ENCODE measurements around the gene GAPDH.
"Not testable (repeated sequence)": the region's sequence is repeated elsewhere in the genome, so short reads cannot be mapped to it uniquely, and the experiment has no call there.

Gene GAPDH

DNA sequence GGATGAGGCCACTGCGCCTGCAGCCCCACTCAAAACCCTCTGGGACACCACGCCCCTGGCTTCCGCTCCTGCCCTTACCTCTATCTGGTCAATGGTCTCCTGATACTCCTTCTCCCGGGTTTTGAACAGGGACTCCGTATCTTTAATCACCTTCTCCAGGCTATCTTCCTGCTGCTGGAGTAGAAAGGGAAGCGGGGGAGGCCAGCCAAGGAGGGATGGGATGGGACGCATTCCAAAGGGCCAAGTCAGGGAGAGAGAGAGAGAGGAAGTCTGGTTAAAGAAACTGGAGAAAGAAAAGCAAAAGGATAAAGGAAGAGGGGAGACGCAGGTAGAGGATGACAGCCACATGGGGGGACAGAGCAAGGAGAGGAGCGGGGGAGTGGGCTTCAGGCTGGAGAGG lies 13.7 kb downstream of the GAPDH start:
- no peak for DNase-seq

- no peak for DNase-seq
These were observed 14.2 kb downstream of the GAPDH start for GRCh38 chr12:6548556-6548955.

DNA sequence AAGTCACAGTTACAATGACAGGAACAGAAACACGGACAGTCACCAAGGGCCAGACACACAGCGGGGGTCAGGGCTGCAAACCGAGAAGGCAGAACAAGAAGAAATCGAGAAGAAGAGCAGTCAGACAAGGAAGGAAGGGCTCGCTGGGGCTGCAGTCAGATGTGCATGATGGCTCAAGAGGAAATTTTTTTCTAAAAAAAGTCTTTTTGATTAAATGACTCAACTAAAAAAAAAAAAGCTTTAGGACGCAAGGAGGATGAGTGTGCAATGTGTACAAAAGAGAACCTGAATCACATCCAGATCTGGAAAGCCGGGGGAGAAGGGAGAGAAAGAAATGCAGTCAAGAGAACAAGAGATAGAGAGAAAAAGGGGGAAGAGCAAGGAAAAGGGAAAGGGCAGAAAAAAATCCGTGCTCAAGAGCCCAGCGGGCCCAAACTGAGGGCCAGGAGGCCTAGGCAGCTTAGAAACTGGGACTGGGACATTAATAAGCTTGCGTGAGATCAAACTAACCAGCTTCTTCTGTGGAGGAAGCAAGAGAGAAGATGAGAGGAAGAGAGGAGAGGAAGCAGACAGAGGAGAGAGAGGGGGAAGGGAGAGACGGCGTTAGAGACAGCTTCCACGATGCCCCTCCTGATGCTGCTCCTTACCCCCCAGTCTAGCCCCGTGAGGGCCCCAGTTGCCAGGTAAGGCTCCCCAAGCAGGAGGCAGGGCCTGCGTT lies 14.8 kb downstream of the GAPDH start:
- DNase-seq: no peak

DNA sequence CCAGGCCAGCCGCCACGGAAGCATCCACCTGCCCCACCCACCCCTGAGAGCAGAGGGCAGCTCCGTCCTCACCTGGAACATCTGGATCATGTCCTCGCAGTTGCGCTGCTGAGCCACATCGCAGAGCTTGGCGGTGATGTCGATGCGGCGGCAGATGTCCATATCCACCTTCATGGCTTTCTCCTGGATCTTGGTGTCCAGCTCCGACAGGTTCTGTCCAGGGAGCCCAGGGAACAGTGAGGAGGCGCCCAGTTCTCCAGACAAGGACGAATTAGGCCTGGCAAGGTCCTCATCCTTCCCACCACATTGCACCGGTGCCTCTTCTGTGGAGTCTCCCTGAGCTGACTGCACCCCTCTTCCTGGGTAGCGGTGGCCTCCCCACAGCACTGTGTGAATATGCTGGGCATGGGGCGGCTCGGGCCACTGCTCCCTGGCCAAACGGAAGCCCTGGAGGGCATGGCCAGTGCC lies 15.4 kb downstream of the GAPDH start:
- no peak for DNase-seq

- no peak for DNase-seq
These were observed 16.2 kb downstream of the GAPDH start for GRCh38 chr12:6550294-6551062.

DNA sequence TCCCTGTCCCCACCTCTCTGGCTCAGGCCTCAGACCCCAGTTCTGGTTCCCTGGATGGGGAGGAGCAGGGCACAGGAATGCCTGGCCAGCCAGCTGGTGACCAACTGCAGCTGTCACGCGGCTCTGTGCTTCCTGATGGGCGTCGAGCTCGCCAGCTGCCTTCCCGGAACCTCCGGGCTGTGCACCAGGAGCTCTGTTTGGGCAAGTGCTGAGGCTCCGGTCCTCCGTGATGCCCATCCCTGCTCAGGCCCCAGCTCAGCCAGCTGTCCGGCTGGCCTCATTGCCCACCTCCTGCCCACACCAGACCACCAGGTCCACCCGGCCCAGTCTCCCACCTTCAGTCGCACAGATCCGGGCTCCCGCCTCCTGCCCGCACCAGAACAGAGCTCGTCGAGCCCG lies 16.7 kb downstream of the GAPDH start:
- DNase-seq: no peak

GRCh38 chr12:6551496-6552139 lies 17.3 kb downstream of the GAPDH start:
- DNase-seq: no peak

DNA sequence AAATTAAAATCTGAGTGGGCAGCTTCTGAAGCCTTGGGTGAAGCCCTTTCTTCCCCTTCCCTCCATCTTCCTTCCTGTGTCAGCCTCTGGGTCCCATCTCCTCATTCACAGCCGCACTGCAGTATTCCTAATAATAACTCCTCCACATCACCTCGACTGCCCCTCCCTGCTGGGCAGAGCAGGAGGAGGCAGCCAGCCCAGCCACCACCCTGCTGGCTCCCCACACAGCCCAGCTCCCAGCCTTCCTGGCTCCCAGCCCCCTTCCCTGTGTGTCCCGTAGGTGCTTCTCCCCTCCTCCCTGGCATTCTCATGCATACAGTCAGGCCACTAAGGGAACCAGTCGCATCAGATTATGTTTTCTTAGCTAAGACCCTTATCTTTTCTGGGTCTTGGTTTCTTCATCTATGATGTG lies 17.8 kb downstream of the GAPDH start:
- no peak for DNase-seq

GRCh38 chr12:6553051-6553868 lies 18.9 kb downstream of the GAPDH start:
- DNase-seq: peak; percentile 53

GRCh38 chr12:6554168-6555017 lies 20.1 kb downstream of the GAPDH start:
- peak; percentile 71 for DNase-seq

- no peak for DNase-seq
These were observed 20.8 kb downstream of the GAPDH start for GRCh38 chr12:6555018-6555691.

- DNase-seq: not testable (repeated sequence)
These were observed 22.1 kb downstream of the GAPDH start for GRCh38 chr12:6556496-6556817.

DNA sequence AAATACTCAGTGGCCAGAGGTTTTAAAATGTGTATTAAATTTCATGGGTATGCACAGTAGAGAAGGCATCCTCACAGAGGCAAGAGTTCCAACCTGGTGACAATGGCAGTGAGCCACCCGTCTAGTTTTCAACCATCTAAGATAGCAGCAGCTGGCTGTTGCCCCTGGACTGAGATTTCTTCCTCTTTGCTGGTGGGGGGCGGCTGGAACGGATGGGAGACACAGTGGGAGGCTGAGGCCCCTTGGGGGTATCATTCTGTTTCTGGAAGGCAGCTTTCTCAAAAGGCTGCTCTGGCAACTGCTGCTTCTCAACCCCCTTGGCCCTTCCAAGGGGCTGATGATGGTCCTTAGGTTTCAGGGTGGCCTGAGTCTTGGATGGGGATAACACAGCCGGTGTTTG lies 22.5 kb downstream of the GAPDH start:
- no peak for DNase-seq

DNA sequence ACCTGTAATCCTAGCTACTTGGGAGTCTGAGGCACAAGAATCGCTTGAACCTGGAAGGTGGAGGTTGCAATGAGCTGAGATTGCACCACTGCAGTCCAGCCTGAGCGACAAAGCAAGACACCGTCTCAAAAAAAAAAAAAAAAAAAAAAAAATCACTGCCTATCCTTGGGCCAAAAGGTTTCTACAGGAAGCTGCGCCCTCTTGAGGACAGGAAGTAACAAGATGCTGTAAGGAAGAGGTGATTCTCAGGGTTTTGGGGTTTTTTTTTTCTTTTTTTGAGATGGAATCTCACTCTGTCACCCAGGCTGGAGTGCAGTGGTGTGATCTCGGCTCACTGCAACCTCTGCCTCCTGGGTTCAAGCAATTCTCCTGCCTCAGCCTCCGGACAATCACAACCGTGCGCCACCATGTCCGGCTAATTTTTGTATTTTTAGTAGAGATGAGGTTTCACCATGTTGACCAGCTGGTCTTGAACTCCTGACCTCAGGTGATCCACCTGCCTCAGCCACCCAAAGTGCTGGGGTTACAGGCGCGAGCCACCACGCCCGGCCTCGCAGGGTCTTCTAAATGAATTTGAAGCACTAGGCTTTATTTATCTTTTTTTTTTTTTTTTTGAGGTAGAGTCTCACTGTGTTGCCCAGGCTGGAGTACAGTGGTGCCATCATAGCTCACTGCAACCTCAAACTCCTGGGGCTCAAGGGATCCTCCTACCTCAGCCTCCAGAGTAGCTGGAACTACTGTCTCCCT lies 23.9 kb downstream of the GAPDH start:
- not testable (repeated sequence) for DNase-seq

DNA sequence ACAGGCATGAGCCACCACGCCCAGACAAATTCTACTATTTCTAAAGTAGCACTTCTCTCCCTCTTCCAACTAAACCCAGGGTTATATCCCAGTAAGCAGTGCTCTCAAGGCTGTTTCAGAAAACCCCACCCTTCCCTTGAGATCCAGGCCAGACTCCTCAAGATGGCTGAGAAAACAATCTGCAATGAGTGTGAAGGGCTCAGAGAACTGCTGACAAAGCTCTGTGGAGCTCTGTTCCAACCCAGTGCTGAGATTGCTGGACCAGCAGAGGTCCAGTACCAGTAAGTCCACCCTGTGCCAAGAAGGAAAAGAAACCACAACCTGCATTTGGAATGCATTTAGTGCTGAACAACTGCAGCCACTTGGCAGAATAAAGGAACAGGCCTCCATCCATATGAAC lies 25.2 kb downstream of the GAPDH start:
- DNase-seq: no peak

GRCh38 chr12:6560501-6561205 lies 26.3 kb downstream of the GAPDH start:
- DNase-seq: no peak

DNA sequence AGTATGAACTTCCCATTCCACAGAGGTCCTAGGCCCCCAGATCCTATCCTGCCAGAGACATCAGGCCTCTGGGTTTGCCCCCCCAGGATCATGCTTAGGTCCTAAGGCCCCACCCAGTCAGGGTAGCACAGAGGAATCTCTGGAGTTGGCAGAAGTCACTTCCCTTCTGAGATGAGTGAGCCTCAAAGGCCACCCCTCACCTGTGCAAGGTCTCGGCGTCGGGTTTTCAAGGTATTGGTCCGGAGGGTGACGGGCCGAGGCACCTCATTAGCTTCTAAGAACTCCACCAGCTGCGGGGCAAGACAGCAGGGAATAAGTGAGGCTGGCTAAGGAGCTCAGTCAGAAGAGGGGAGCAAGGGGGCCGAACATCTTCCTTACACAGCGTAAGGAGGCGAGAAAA lies 28.6 kb downstream of the GAPDH start:
- DNase-seq: no peak

- peak; percentile 50 for DNase-seq
These were observed 29.2 kb downstream of the GAPDH start for GRCh38 chr12:6563448-6564050.

DNA sequence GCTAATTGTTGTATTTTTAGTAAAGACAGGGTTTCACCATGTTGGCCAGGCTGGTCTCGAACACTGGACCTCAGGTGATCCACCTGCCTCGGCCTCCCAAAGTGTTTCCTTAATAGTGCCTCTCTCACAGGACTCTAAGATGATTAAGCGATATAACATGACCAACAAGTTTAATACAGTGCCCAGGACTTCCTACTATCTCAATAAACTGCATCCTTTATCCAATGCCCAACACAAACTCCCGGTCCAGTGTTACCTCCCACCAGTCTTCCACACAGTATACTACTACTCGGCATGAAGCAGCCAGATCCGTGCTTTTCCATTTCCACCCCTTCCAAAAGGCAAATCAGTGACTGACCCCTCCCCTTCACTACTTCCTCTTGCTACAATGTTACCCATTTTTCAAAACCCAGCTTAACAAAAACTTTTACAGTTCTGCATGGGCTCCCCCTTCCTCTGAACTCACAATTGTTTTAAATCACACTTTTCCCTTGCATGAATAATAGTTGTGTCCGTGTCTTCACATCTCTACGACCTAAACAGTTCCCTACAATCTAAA lies 32.9 kb downstream of the GAPDH start:
- DNase-seq: no peak

Measured in T1000 (cell line).